HL-60 (cell line): ENCODE data around the gene ARMC9.

Experiments used
- DNase-seq, 2 experiments: peaks; one replicate each; pipeline ENCODE4 v3.0.0-alpha.2; 2010 to 2020; ENCODE audit warnings: low read depth in 1 of 2, low spot score in 1 of 2
- H3K27ac ChIP-seq: fragments of 250-450 bp; sonication (Bioruptor Pico); replicated peaks from 2 replicates; pipeline ENCODE4 v1.5.1; 2020; ENCODE audit warnings: mild to moderate bottlenecking, moderate library complexity
- H3K27me3 ChIP-seq: fragments of 250-450 bp; sonication (Bioruptor Pico); 2 replicates; pipeline ENCODE4 v1.5.1; 2021; ENCODE audit warnings: mild to moderate bottlenecking, moderate library complexity; ENCODE audit not compliant: insufficient read depth, poor library complexity, severe bottlenecking
- H3K4me3 ChIP-seq: replicated peaks from 2 replicates; pipeline ENCODE4 v1.5.1; 2011; ENCODE audit warnings: mild to moderate bottlenecking, control low read depth, low read length; ENCODE audit not compliant: insufficient read depth
- GABPA ChIP-seq: IDR thresholded peaks from 2 replicates; pipeline ENCODE4 v1.6.1; 2012; ENCODE audit warnings: low read depth
- POLR2AphosphoS5 ChIP-seq: IDR thresholded peaks from 2 replicates; pipeline ENCODE4 v1.6.1; 2012; ENCODE audit warnings: low read depth
- SPI1 ChIP-seq: IDR thresholded peaks from 2 replicates; pipeline ENCODE4 v1.6.1; 2012; ENCODE audit warnings: low read depth, mild to moderate bottlenecking, borderline replicate concordance
- TF ChIP-seq, protein P1 (sequence below): IDR thresholded peaks from one replicate; pipeline ENCODE4 v1.5.1; 2011; ENCODE audit warnings: low read length, control low read depth, inconsistent platforms; ENCODE audit not compliant: insufficient read depth
- TF ChIP-seq, protein P2 (sequence below): IDR thresholded peaks from 2 replicates; pipeline ENCODE4 v1.6.1; 2012; ENCODE audit warnings: low read depth; ENCODE audit not compliant: insufficient replicate concordance

The ARMC9 gene

DNA sequence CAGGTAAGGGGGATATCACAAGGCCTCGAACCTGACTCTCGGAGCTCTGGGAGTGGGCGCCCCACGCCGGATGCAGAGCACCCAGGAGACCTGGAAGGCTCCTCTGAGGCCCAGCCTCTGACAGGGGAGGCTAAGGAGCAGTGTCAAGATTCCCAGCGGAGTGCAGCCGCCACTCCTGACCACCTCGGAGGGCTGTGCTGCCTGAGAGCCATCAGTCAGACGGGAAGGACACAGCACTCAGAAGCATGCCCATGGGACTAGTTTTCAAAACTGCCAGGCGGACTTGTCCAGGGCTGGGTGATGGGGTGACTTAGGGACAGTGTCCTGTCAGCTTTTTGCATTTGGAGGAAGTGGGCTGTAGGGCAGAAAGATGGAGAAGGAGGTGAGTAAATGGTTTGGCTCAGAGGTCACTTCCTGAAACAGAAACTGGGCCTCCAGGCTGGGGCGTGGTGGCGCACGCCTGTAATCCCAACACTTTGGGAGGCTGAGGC lies 162.5 kb downstream of the ARMC9 start:
- DNase-seq, result peak in 1 of 2 experiments; percentile 38
- TF ChIP-seq, protein P1, sequence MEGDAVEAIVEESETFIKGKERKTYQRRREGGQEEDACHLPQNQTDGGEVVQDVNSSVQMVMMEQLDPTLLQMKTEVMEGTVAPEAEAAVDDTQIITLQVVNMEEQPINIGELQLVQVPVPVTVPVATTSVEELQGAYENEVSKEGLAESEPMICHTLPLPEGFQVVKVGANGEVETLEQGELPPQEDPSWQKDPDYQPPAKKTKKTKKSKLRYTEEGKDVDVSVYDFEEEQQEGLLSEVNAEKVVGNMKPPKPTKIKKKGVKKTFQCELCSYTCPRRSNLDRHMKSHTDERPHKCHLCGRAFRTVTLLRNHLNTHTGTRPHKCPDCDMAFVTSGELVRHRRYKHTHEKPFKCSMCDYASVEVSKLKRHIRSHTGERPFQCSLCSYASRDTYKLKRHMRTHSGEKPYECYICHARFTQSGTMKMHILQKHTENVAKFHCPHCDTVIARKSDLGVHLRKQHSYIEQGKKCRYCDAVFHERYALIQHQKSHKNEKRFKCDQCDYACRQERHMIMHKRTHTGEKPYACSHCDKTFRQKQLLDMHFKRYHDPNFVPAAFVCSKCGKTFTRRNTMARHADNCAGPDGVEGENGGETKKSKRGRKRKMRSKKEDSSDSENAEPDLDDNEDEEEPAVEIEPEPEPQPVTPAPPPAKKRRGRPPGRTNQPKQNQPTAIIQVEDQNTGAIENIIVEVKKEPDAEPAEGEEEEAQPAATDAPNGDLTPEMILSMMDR, result no peak
- TF ChIP-seq SPI1 (peak; percentile 79), POLR2AphosphoS5 (no peak)
- TF ChIP-seq, protein P2, sequence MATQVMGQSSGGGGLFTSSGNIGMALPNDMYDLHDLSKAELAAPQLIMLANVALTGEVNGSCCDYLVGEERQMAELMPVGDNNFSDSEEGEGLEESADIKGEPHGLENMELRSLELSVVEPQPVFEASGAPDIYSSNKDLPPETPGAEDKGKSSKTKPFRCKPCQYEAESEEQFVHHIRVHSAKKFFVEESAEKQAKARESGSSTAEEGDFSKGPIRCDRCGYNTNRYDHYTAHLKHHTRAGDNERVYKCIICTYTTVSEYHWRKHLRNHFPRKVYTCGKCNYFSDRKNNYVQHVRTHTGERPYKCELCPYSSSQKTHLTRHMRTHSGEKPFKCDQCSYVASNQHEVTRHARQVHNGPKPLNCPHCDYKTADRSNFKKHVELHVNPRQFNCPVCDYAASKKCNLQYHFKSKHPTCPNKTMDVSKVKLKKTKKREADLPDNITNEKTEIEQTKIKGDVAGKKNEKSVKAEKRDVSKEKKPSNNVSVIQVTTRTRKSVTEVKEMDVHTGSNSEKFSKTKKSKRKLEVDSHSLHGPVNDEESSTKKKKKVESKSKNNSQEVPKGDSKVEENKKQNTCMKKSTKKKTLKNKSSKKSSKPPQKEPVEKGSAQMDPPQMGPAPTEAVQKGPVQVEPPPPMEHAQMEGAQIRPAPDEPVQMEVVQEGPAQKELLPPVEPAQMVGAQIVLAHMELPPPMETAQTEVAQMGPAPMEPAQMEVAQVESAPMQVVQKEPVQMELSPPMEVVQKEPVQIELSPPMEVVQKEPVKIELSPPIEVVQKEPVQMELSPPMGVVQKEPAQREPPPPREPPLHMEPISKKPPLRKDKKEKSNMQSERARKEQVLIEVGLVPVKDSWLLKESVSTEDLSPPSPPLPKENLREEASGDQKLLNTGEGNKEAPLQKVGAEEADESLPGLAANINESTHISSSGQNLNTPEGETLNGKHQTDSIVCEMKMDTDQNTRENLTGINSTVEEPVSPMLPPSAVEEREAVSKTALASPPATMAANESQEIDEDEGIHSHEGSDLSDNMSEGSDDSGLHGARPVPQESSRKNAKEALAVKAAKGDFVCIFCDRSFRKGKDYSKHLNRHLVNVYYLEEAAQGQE, result no peak
- no peaks in the 10 kb centered on the region for H3K27me3 ChIP-seq
- no peak overlapping the region for H3K4me3 ChIP-seq
- peak overlapping the region; percentile 94 for H3K27ac ChIP-seq

DNA sequence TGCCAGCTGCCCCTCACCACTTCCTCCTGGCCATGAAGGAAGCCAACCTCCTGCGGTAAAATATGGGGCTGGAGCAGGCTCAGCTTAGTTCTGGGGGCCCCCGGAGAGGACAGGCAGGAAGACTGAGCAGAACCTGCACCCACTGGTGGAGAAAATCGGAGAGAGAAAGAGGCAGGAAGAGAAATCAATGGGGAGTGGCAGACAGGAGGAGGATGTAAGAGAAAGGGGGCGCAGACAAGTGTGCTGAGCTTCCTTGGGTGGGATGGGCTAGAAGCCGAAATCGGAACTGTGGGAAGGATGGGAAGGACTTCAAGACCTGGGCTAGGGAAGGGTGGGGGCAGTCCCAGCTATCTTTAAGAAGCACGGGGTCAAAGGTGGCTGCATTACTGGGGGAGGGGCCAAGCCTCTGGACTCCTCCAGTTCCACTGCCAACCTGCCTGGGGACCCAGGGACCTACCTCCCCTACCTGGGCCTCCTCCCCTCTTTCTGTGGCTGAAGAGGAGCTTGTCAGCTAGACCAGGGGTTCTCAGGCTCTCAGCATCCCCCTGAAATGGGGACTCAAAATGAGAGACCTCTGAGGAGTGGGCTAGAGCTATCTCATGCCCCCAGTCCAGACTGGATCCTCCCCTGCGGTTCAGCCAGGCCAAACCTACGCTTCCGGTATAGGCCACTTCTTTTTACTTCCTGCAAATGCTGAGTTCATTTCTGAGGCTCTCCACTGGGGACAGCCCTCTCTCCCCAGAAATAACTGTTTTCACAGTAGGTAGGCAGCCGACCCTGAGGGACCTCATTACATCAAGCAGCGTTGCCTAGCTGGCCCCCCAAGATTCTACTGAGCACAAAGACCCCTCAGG lies 163.5 kb downstream of the ARMC9 start:
- H3K27ac ChIP-seq, result peak overlapping the region; percentile 94
- TF ChIP-seq SPI1 (peak; percentile 41; the same call in 1 of the 2 replicates), POLR2AphosphoS5 (peak; percentile 29; the same call in 1 of the 2 replicates), GABPA (0 out of 2 replicates have a peak, but pooled peaks have one; percentile 7)
- TF ChIP-seq, protein P2, result peak; percentile 58
- TF ChIP-seq, protein P1, result peak; percentile 24
- no peak overlapping the region for H3K4me3 ChIP-seq
- DNase-seq, result peak; percentile 70 to 89
- H3K27me3 ChIP-seq, result no peaks in the 10 kb centered on the region

DNA sequence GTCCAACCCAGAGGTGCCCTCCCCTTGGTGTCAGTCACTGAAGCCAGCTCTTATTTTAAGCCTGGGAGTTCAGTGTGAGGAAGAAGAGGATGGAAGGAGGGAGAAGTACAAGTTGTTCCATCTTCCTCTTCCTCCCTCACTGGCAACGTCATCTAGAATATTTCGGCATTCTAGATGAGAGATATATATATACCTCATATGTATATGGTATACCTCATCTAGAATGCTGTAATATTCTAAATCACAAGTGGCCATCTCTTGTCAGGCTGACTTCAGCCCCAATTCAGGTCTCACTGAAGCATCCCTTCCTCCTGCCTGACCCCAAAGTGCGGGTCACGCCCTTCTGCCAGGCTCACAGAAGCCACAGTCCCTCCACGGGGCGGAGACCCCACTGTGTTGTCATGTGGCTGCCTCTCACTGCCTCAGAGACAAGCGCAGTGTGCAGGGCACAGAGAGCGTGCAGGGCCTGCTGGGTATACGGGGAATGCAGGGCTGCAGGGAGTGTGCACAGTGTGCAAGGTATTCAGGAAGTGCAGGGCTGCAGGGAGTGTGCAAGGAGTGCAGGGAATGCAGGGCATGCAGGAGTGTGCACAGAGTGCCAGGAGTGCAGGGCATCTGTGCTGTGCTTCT lies 164.2 kb downstream of the ARMC9 start:
- Histone ChIP-seq H3K4me3 (no peak overlapping the region), H3K27ac (peak overlapping the region; percentile 94), H3K27me3 (no peaks in the 10 kb centered on the region)
- DNase-seq, result peak in 1 of 2 experiments; percentile 30
- TF ChIP-seq SPI1 (peak; percentile 24; the same call in 1 of the 2 replicates), POLR2AphosphoS5 (no peak), GABPA (no peak)
- TF ChIP-seq, protein P1, result no peak
- TF ChIP-seq, protein P2, result no peak
